DND-41 (cell line): Measurements from ENCODE around the gene QRSL1.

Experiments used
- EZH2 ChIP-seq: IDR thresholded peaks from 3 replicates; pipeline ENCODE4 v1.6.1; 2012; ENCODE audit warnings: borderline replicate concordance, low read depth, mild to moderate bottlenecking, moderate library complexity, low read length, inconsistent platforms; ENCODE audit not compliant: severe bottlenecking
- TF ChIP-seq, protein P1 (sequence below): IDR thresholded peaks from 2 replicates; pipeline ENCODE4 v1.5.1; 2012; ENCODE audit warnings: borderline replicate concordance, low read length, moderate library complexity, mild to moderate bottlenecking; ENCODE audit not compliant: poor library complexity, severe bottlenecking; ENCODE audit errors: extremely low read depth

DNA sequence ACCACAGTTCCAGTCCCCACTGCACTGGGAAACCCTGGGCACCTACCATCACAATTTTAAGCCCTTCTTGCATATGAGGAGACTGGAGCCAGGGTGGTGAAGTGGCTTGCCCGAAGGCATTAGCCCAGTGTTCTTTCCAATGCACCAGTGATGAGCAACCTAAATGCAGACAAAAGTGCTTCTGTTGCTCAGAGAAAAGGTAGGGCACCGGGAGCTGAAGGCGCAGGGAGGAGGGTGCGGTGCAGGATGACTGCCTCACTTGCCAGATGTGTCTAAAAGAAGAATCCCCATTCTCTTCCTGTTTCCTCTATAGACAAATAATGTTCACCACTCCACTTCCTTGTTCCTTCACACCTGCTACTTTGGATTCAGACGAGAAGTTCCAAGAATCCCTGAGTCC is 86.5 kb downstream of the QRSL1 start:
- TF ChIP-seq, protein P1, sequence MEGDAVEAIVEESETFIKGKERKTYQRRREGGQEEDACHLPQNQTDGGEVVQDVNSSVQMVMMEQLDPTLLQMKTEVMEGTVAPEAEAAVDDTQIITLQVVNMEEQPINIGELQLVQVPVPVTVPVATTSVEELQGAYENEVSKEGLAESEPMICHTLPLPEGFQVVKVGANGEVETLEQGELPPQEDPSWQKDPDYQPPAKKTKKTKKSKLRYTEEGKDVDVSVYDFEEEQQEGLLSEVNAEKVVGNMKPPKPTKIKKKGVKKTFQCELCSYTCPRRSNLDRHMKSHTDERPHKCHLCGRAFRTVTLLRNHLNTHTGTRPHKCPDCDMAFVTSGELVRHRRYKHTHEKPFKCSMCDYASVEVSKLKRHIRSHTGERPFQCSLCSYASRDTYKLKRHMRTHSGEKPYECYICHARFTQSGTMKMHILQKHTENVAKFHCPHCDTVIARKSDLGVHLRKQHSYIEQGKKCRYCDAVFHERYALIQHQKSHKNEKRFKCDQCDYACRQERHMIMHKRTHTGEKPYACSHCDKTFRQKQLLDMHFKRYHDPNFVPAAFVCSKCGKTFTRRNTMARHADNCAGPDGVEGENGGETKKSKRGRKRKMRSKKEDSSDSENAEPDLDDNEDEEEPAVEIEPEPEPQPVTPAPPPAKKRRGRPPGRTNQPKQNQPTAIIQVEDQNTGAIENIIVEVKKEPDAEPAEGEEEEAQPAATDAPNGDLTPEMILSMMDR: no peak
- no peak for TF ChIP-seq EZH2
